ENCODE data around the gene SYT17. TPM values are rescaled to one million over a fixed set of nuclear protein-coding genes. Genes with fewer than 3 reads are reported as not detected.

SYT17 gene
- total and polyA plus RNA-seq, 12 donors: 0.20 to 1.3 (median 0.59) TPM

DNA sequence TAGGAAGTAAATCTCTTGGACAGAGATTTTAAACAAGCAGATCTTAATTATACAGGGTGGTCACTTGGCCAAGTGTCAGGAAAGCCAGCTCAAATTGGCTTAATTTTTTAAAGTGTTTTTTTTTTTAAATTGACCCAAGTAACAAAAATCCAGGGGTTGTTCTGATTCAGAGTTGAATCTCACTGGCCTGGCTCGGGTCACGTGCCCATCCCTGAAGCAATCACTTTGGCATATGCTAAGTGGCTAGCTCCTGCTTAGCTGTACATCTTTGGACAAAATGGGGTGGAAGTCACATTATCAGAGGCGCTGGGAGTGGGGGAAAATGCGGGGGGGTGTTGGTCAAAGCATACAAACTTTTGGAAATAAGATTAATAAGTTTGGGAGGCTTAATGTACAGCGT lies 141.1 kb downstream of the SYT17 start:
- Histone ChIP-seq H3K27ac (no peak overlapping the region), H3K36me3 (no peaks in the 10 kb centered on the region), H3K4me3 (no peak overlapping the region), H3K9me3 (no peaks in the 10 kb centered on the region), H3K4me1 (no peaks in the 10 kb centered on the region), H3K27me3 (peaks cover 0 to 24% (median 0%) of the 10 kb centered on the region in 7 donors)
- intact Hi-C loops (cut with DNase I): no loop called here
- WGBS, 2 donors: 75 to 81% methylated on average over 5 of the region's 5 CpGs
- TF ChIP-seq, protein P1, sequence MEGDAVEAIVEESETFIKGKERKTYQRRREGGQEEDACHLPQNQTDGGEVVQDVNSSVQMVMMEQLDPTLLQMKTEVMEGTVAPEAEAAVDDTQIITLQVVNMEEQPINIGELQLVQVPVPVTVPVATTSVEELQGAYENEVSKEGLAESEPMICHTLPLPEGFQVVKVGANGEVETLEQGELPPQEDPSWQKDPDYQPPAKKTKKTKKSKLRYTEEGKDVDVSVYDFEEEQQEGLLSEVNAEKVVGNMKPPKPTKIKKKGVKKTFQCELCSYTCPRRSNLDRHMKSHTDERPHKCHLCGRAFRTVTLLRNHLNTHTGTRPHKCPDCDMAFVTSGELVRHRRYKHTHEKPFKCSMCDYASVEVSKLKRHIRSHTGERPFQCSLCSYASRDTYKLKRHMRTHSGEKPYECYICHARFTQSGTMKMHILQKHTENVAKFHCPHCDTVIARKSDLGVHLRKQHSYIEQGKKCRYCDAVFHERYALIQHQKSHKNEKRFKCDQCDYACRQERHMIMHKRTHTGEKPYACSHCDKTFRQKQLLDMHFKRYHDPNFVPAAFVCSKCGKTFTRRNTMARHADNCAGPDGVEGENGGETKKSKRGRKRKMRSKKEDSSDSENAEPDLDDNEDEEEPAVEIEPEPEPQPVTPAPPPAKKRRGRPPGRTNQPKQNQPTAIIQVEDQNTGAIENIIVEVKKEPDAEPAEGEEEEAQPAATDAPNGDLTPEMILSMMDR (IDR thresholded peaks at IDR 0.05): no peak
- DNase-seq (no peak), ATAC-seq (no peak)

DNA sequence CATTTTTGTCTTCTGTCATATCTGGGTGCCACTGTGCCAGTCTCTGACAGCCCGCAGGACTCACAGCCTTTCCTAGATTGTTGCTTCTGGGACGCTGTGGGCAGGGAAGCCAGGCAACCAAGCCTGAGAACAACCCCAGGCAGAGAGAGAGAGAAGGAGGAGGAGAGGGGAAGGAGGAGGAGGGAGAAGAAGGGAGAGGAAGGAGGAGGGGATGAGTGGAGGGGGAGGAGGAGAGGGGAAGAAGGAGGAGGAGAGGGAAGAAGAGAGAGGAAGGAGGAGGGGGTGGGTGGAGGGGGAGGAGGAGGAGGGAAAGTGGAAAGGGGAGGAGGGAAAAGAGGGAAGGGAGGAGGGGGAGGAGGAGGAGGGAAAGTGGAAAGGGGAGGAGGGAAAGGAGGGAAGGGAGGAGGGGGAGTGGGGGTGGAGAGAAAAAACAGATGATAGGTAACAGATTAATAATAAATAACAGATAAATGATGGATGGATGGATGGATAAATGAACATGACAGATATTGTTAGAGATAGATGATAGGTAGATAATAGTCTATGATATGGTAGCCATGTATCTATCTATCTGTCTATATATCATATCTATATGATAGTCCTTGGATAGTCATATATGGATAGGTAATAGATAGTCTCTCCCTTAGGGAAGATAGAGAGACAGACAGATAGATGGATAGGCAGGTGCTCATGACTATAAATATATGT lies 146.8 kb downstream of the SYT17 start:
- no peak overlapping the region for H3K4me3 ChIP-seq
- WGBS, 2 donors: 61 to 83% methylated on average over 2 of the region's 2 CpGs
- H3K4me1 ChIP-seq: no peaks in the 10 kb centered on the region
- no peaks in the 10 kb centered on the region for H3K36me3 ChIP-seq
- ATAC-seq (no peak), DNase-seq (no peak)
- H3K27me3 ChIP-seq: no peaks in the 10 kb centered on the region
- no peaks in the 10 kb centered on the region for H3K9me3 ChIP-seq
- TF ChIP-seq, protein P1 (IDR thresholded peaks at IDR 0.05): no peak
- H3K27ac ChIP-seq: no peak overlapping the region
- intact Hi-C loops (cut with DNase I): no loop called here

- intact Hi-C loops (cut with DNase I): no loop called here
- peaks cover 0 to 4% (median 0%) of the 10 kb centered on the region in 11 donors for H3K9me3 ChIP-seq
- H3K36me3 ChIP-seq: no peaks in the 10 kb centered on the region
- ATAC-seq (no peak), DNase-seq (no peak)
- 62 to 65% methylated on average over 5 of the region's 5 CpGs for WGBS, 2 donors
- no peak overlapping the region for H3K4me3 ChIP-seq
- TF ChIP-seq, protein P1 (IDR thresholded peaks at IDR 0.05): no peak
- no peaks in the 10 kb centered on the region for H3K4me1 ChIP-seq
- no peaks in the 10 kb centered on the region for H3K27me3 ChIP-seq
- H3K27ac ChIP-seq: no peak overlapping the region
Observed at GRCh38 chr16:19315889-19316433, 147.9 kb downstream of the SYT17 start.

- no peaks in the 10 kb centered on the region for H3K36me3 ChIP-seq
- intact Hi-C loops (cut with DNase I): no loop called here
- 54 to 58% methylated on average over 7 of the region's 7 CpGs for WGBS, 2 donors
- DNase-seq: no peak
- H3K9me3 ChIP-seq: peaks cover 0 to 4% (median 0%) of the 10 kb centered on the region in 11 donors
- no peaks in the 10 kb centered on the region for H3K4me1 ChIP-seq
- H3K27me3 ChIP-seq: no peaks in the 10 kb centered on the region
- H3K4me3 ChIP-seq: no peak overlapping the region
- no peak overlapping the region for H3K27ac ChIP-seq
- TF ChIP-seq, protein P1 (IDR thresholded peaks at IDR 0.05): no peak
- ATAC-seq: no peak
Observed at GRCh38 chr16:19316846-19317245, 148.8 kb downstream of the SYT17 start.

Other genes with a start within 250 kb of the SYT17 start
- 10 to 100 TPM; 35.5 to 58.2 (median 51.9) TPM for gene SMG1, start 241.8 kb upstream of the SYT17 start, total RNA-seq
- gene SMG1, start 241.8 kb upstream of the SYT17 start, polyA plus RNA-seq: 10 to 100 TPM; 11.7 to 23.2 TPM
- 1 to 10 TPM in 8 of 10 donors, under 1 TPM in 2; 0.76 to 1.7 (median 1.2) TPM for gene TMC7, start 184.3 kb upstream of the SYT17 start, total RNA-seq
- 1 to 10 TPM in 1 of 2 donors, under 1 TPM in 1; 0.90 to 1.9 TPM for gene TMC7, start 184.3 kb upstream of the SYT17 start, polyA plus RNA-seq
- 10 to 100 TPM; 37.0 to 52.9 (median 43.6) TPM for gene COQ7, start 100.6 kb upstream of the SYT17 start, total RNA-seq
- 10 to 100 TPM; 21.3 to 24.2 TPM for gene COQ7, start 100.6 kb upstream of the SYT17 start, polyA plus RNA-seq
- 10 to 100 TPM; 11.5 to 30.6 (median 13.8) TPM for gene ITPRIPL2, start 54.3 kb upstream of the SYT17 start, total RNA-seq
- 1 to 10 TPM; 5.0 to 5.2 TPM for gene ITPRIPL2, start 54.3 kb upstream of the SYT17 start, polyA plus RNA-seq
- gene CLEC19A, start 117.5 kb downstream of the SYT17 start, total RNA-seq: not detected
- not detected for gene CLEC19A, start 117.5 kb downstream of the SYT17 start, polyA plus RNA-seq
- under 1 TPM in 3 of 10 donors, not detected in 7; 0.09 to 0.13 (median 0.11) TPM for gene TMC5, start 249.6 kb downstream of the SYT17 start, total RNA-seq
- gene TMC5, start 249.6 kb downstream of the SYT17 start, polyA plus RNA-seq: under 1 TPM in 1 of 2 donors, not detected in 1; under 0.01 TPM